Measurements from ENCODE around the gene PIK3CG. TPM values are rescaled to one million over a fixed set of nuclear protein-coding genes. Genes with fewer than 3 reads are reported as not detected.

Gene PIK3CG
- polyA plus RNA-seq, 2 of the 4 experiments (the other 2 are of a cell fraction): not detected

- Histone ChIP-seq H3K27ac (no peak overlapping the region), H3K4me3 (no peak overlapping the region), H3K9me3 (peaks cover 3% of the 10 kb centered on the region; the same call in 1 of the 3 replicates), H3K4me2 (no peak overlapping the region), H3K4me1 (no peaks in the 10 kb centered on the region)
- ATAC-seq (no peak), FAIRE-seq (no peak), DNase-seq (ENCODE audit: low read depth in 1 of 2, low spot score in 1 of 2) (no peak)
- WGBS (ENCODE audit: missing lambda C conversion rate): 44% methylated on average over 3 of the region's 3 CpGs
- ChIA-PET CTCF (no interaction called here), POLR2A (no interaction called here)
- TF ChIP-seq CEBPB (IDR thresholded peaks at IDR 0.05) (peak; percentile 86 to 94), PBX3 (IDR thresholded peaks at IDR 0.05) (no peak), ESRRA (IDR thresholded peaks at IDR 0.05; ENCODE audit: borderline replicate concordance, low read length) (no peak), BCL3 (IDR thresholded peaks at IDR 0.05) (no peak)
Observed at GRCh38 chr7:106914018-106914607, 49.0 kb downstream of the PIK3CG start.

GRCh38 chr7:106915407-106915806 lies 50.3 kb downstream of the PIK3CG start:
- Histone ChIP-seq H3K27ac (no peak overlapping the region), H3K4me3 (no peak overlapping the region), H3K9me3 (peaks cover 3% of the 10 kb centered on the region; the same call in 1 of the 3 replicates), H3K4me2 (no peak overlapping the region), H3K4me1 (no peaks in the 10 kb centered on the region)
- ChIA-PET CTCF (interaction anchor here (0.8 to 1.5 kb wide), 4 partner anchors 11 to 236 kb away, joined by 3 to 5 read pairs (median 3); no protein-coding TSS in a partner anchor), POLR2A (interaction anchor here (0.6 kb wide), 1 partner anchor 175 kb away, joined by 3 read pairs; no protein-coding TSS in a partner anchor)
- ATAC-seq (no peak), FAIRE-seq (no peak), DNase-seq (ENCODE audit: low read depth in 1 of 2, low spot score in 1 of 2) (no peak)
- TF ChIP-seq KDM5A (IDR thresholded peaks at IDR 0.05): no peak
- 67% methylated on average over 2 of the region's 2 CpGs for WGBS (ENCODE audit: missing lambda C conversion rate)

GRCh38 chr7:106915873-106916272 lies 50.8 kb downstream of the PIK3CG start:
- DNase-seq (ENCODE audit: low read depth in 1 of 2, low spot score in 1 of 2) (no peak), ATAC-seq (no peak), FAIRE-seq (no peak)
- H3K27ac ChIP-seq: no peak overlapping the region
- ChIA-PET CTCF (interaction anchor here (0.8 to 1.5 kb wide), 5 partner anchors 10 to 235 kb away, joined by 3 to 5 read pairs (median 3); no protein-coding TSS in a partner anchor), POLR2A (no interaction called here)
- H3K9me3 ChIP-seq: peaks cover 3% of the 10 kb centered on the region; the same call in 1 of the 3 replicates
- no peak overlapping the region for H3K4me2 ChIP-seq
- H3K4me3 ChIP-seq: no peak overlapping the region
- WGBS (ENCODE audit: missing lambda C conversion rate): 18% methylated on average over 4 of the region's 4 CpGs
- no peak for TF ChIP-seq MAFK (IDR thresholded peaks at IDR 0.05; ENCODE audit: partially characterized antibody)
- TF ChIP-seq RAD21 (conservative IDR thresholded peaks at IDR 0.05 in 1 of 2, IDR thresholded peaks at IDR 0.05 in 1 of 2): no peak
- TF ChIP-seq NPAS2 (CRISPR knock-in tag; IDR thresholded peaks at IDR 0.05; ENCODE audit: borderline replicate concordance): no peak
- no peak for TF ChIP-seq TFCP2L1 (CRISPR knock-in tag; IDR thresholded peaks at IDR 0.05)
- TF ChIP-seq FOXS1 (CRISPR knock-in tag; IDR thresholded peaks at IDR 0.05): no peak
- no peaks in the 10 kb centered on the region for H3K4me1 ChIP-seq

GRCh38 chr7:106916679-106917078 lies 51.6 kb downstream of the PIK3CG start:
- H3K4me2 ChIP-seq: no peak overlapping the region
- WGBS (ENCODE audit: missing lambda C conversion rate): 6% methylated on average over 1 of the region's 1 CpG
- ChIA-PET POLR2A (no interaction called here), CTCF (interaction anchor here (1.0 to 1.4 kb wide), 2 partner anchors 11 to 12 kb away, joined by 3 to 5 read pairs; no protein-coding TSS in a partner anchor)
- DNase-seq (ENCODE audit: low read depth in 1 of 2, low spot score in 1 of 2) (no peak), FAIRE-seq (no peak), ATAC-seq (no peak)
- H3K27ac ChIP-seq: no peak overlapping the region
- H3K4me1 ChIP-seq: no peaks in the 10 kb centered on the region
- peaks cover 3% of the 10 kb centered on the region; the same call in 1 of the 3 replicates for H3K9me3 ChIP-seq
- H3K4me3 ChIP-seq: no peak overlapping the region
- TF ChIP-seq HDAC2 (IDR thresholded peaks at IDR 0.05) (no peak), PBX3 (IDR thresholded peaks at IDR 0.05) (no peak), HMGXB4 (CRISPR knock-in tag; IDR thresholded peaks at IDR 0.05; ENCODE audit: borderline replicate concordance) (no peak), ZFP36 (IDR thresholded peaks at IDR 0.05; ENCODE audit: borderline replicate concordance, partially characterized antibody) (no peak), JUNB (IDR thresholded peaks at IDR 0.05) (no peak), USF2 (IDR thresholded peaks at IDR 0.05) (no peak), EHF (CRISPR knock-in tag; IDR thresholded peaks at IDR 0.05) (no peak), TFCP2L1 (CRISPR knock-in tag; IDR thresholded peaks at IDR 0.05) (no peak), GATA3 (IDR thresholded peaks at IDR 0.05; ENCODE audit: borderline replicate concordance) (no peak), BHLHE40 (IDR thresholded peaks at IDR 0.05; ENCODE audit: low read depth, low read length) (no peak), KDM1A (IDR thresholded peaks at IDR 0.05; ENCODE audit: low read depth) (no peak), CBX2 (IDR thresholded peaks at IDR 0.05; ENCODE audit: borderline replicate concordance, low read depth) (no peak), MAFK (IDR thresholded peaks at IDR 0.05; ENCODE audit: partially characterized antibody) (no peak)

Data from A549 (cell line).